H1 (cell line): ENCODE results near the gene CREB3L1. TPM values are rescaled to one million over a fixed set of nuclear protein-coding genes. Genes with fewer than 3 reads are reported as not detected.

Source experiments
- CTCF ChIA-PET: fragments of 300-600 bp; sonication (Branson Sonifier 250); formaldehyde crosslinking; loops from one replicate; lab custom pipeline; 2021; ENCODE audit not compliant: partially characterized antibody; lab: Charles Lee
- POLR2A ChIA-PET: fragments of 300-600 bp; sonication (Branson Sonifier 250); formaldehyde crosslinking; loops from one replicate; lab custom pipeline; 2021; ENCODE audit warnings: inconsistent platforms; ENCODE audit not compliant: partially characterized antibody; lab: Charles Lee
- DNase-seq, 2 experiments: peaks; one replicate each; pipeline versions ENCODE4 v3.0.0 to v3.0.0-alpha.2; 2010 to 2022; ENCODE audit warnings: low spot score in 2 of 2, low read depth in 1 of 2, mixed read lengths in 1 of 2
- FAIRE-seq: peaks from 2 replicates; lab custom pipeline; 2011; peaks lifted over from hg19 to GRCh38; lab: Jason Lieb, UNC
- H2AFZ ChIP-seq: 2 replicates; pipeline ENCODE4 v1.8.1; 2012; ENCODE audit warnings: low read length, inconsistent platforms
- H2AK5ac ChIP-seq: 2 replicates; pipeline ENCODE4 v1.6.1; 2013; ENCODE audit warnings: low read depth, low read length
- H2BK120ac ChIP-seq: replicated peaks from 2 replicates; pipeline ENCODE3; 2013; ENCODE audit warnings: low read depth, low read length, inconsistent platforms
- H2BK12ac ChIP-seq: 2 replicates; pipeline ENCODE4 v1.6.1; 2013; ENCODE audit warnings: low read depth, low read length
- H2BK15ac ChIP-seq: 2 replicates; pipeline ENCODE4 v1.6.1; 2013; ENCODE audit warnings: low read length
- H2BK20ac ChIP-seq: 2 replicates; pipeline ENCODE4 v1.6.1; 2013; ENCODE audit warnings: low read length
- H2BK5ac ChIP-seq: 2 replicates; pipeline ENCODE4 v1.6.1; 2013; ENCODE audit warnings: low read depth, low read length
- H3K14ac ChIP-seq: 2 replicates; pipeline ENCODE4 v1.6.1; 2013; ENCODE audit warnings: inconsistent platforms; ENCODE audit not compliant: insufficient read length
- H3K18ac ChIP-seq: 2 replicates; pipeline ENCODE4 v1.6.1; 2013; ENCODE audit warnings: low read length; ENCODE audit errors: extremely low read depth
- H3K23ac ChIP-seq: 2 replicates; pipeline ENCODE4 v1.6.1; 2013; ENCODE audit warnings: inconsistent platforms; ENCODE audit not compliant: insufficient read length
- H3K23me2 ChIP-seq: 2 replicates; pipeline ENCODE4 v1.6.1; 2013; ENCODE audit warnings: low read depth, low read length
- H3K27ac ChIP-seq: 2 replicates; pipeline ENCODE4 v1.6.1; 2011; ENCODE audit warnings: low read depth, low read length, inconsistent platforms
- H3K27me3 ChIP-seq, 4 experiments: replicated peaks in 1 of 4; 1 replicate in 1 of 4; 2 replicates in 3 of 4; pipeline versions ENCODE4 v1.6.1 to v1.8.1; 2011 to 2013; ENCODE audit warnings: low read length in 3 of 4, mild to moderate bottlenecking in 3 of 4, inconsistent platforms in 2 of 4, mixed read lengths in 2 of 4, moderate library complexity in 1 of 4; ENCODE audit not compliant: control insufficient read depth in 3 of 4, insufficient read depth in 3 of 4; ENCODE audit errors: extremely low read depth in 1 of 4
- H3K36me3 ChIP-seq, 4 experiments: 2 replicates each; pipeline versions ENCODE4 v1.6.1 to v1.8.1; 2011 to 2013; ENCODE audit warnings: mild to moderate bottlenecking in 4 of 4, low read length in 3 of 4, moderate library complexity in 2 of 4, control low read depth in 1 of 4, inconsistent platforms in 1 of 4; ENCODE audit not compliant: insufficient read depth in 4 of 4, control insufficient read depth in 2 of 4
- H3K4ac ChIP-seq: replicated peaks from 2 replicates; pipeline ENCODE3; 2013; ENCODE audit warnings: low read length, low read depth, mixed read lengths, inconsistent platforms; ENCODE audit not compliant: insufficient read length
- H3K4me1 ChIP-seq, 4 experiments: replicated peaks in 1 of 4; 1 replicate in 1 of 4; 2 replicates in 3 of 4; pipeline versions ENCODE4 v1.6.1 to v1.8.1; 2011 to 2013; ENCODE audit warnings: low read length in 3 of 4, inconsistent platforms in 2 of 4, mixed read lengths in 1 of 4; ENCODE audit not compliant: insufficient read depth in 4 of 4, control insufficient read depth in 3 of 4
- H3K4me2 ChIP-seq, 2 experiments: 2 replicates each; pipeline versions ENCODE4 v1.6.1 to v1.8.1; 2011 to 2013; ENCODE audit warnings: low read depth in 2 of 2, low read length in 2 of 2, control low read depth in 1 of 2, inconsistent platforms in 1 of 2, mild to moderate bottlenecking in 1 of 2; ENCODE audit not compliant: insufficient read depth in 1 of 2
- H3K4me3 ChIP-seq, 4 experiments: fragments of 200-600, 300-600 bp in 1 of 4; sonication (generic), shearing (Covaris generic), sonication (Bioruptor Twin) in 1 of 4; 2 replicates each; pipeline versions ENCODE4 v1.5.1 to v1.8.1; 2011 to 2016; ENCODE audit warnings: low read length in 4 of 4, low read depth in 3 of 4, control low read depth in 2 of 4, inconsistent platforms in 2 of 4, mild to moderate bottlenecking in 2 of 4, mixed read lengths in 1 of 4, moderate library complexity in 1 of 4; ENCODE audit not compliant: insufficient read depth in 2 of 4; ENCODE audit errors: extremely low read depth in 1 of 4
- H3K56ac ChIP-seq: replicated peaks from 2 replicates; pipeline ENCODE3; 2013; ENCODE audit warnings: low read depth, mild to moderate bottlenecking, mixed read lengths, low read length, inconsistent platforms; ENCODE audit not compliant: insufficient read length
- H3K79me1 ChIP-seq: 2 replicates; pipeline ENCODE4 v1.6.1; 2013; ENCODE audit warnings: low read depth, low read length, control low read depth
- H3K79me2 ChIP-seq, 2 experiments: 2 replicates each; pipeline versions ENCODE4 v1.6.1 to v1.8.1; 2012 to 2013; ENCODE audit warnings: low read length in 2 of 2, mild to moderate bottlenecking in 2 of 2, inconsistent platforms in 1 of 2; ENCODE audit not compliant: insufficient read depth in 2 of 2, control insufficient read depth in 1 of 2
- H3K9ac ChIP-seq, 4 experiments: replicated peaks in 1 of 4; 1 replicate in 1 of 4; 2 replicates in 3 of 4; pipeline versions ENCODE4 v1.6.1 to v1.8.1; 2011 to 2013; ENCODE audit warnings: low read depth in 3 of 4, low read length in 3 of 4, control low read depth in 2 of 4, mild to moderate bottlenecking in 2 of 4, moderate library complexity in 2 of 4, inconsistent platforms in 1 of 4; ENCODE audit errors: extremely low read depth in 1 of 4
- H3K9me3 ChIP-seq, 2 experiments: 2 replicates each; pipeline versions ENCODE4 v1.6.1 to v1.8.1; 2012 to 2013; ENCODE audit warnings: mild to moderate bottlenecking in 2 of 2, moderate library complexity in 2 of 2, control low read depth in 1 of 2, inconsistent platforms in 1 of 2, low read depth in 1 of 2, low read length in 1 of 2, mixed read lengths in 1 of 2; ENCODE audit not compliant: insufficient read depth in 2 of 2
- H4K20me1 ChIP-seq, 2 experiments: replicated peaks in 1 of 2; 2 replicates each; pipeline versions ENCODE3 to v1.8.1; 2011 to 2013; ENCODE audit warnings: inconsistent platforms in 2 of 2, low read length in 2 of 2, mild to moderate bottlenecking in 1 of 2; ENCODE audit not compliant: insufficient read depth in 2 of 2, control insufficient read depth in 1 of 2
- H4K5ac ChIP-seq: 2 replicates; pipeline ENCODE4 v1.6.1; 2013; ENCODE audit warnings: low read length, low read depth, mixed read lengths, inconsistent platforms; ENCODE audit not compliant: insufficient read length
- H4K8ac ChIP-seq: 2 replicates; pipeline ENCODE4 v1.8.0; 2013; ENCODE audit warnings: mild to moderate bottlenecking, moderate library complexity, low read length, inconsistent platforms; ENCODE audit not compliant: insufficient read depth; ENCODE audit errors: extremely low read depth
- H4K91ac ChIP-seq: replicated peaks from 2 replicates; pipeline ENCODE3; 2013; ENCODE audit warnings: low read length, mixed read lengths, inconsistent platforms; ENCODE audit not compliant: insufficient read length
- BRCA1 ChIP-seq: IDR thresholded peaks from 2 replicates; pipeline ENCODE4 v1.6.1; 2012; ENCODE audit warnings: low read depth, low read length, improper control_type of control experiment
- CBX8 ChIP-seq: fragments of 300-800, 300-1000 bp; sonication (generic); IDR thresholded peaks from 2 replicates; pipeline ENCODE4 v1.7.1; 2016; ENCODE audit warnings: low read depth, low read length, borderline replicate concordance
- CHD2 ChIP-seq: IDR thresholded peaks from 2 replicates; pipeline ENCODE4 v1.6.1; 2012; ENCODE audit warnings: low read length, improper control_type of control experiment
- CREB1 ChIP-seq: IDR thresholded peaks from 2 replicates; pipeline ENCODE4 v1.6.1; 2012; ENCODE audit warnings: inconsistent platforms
- GABPA ChIP-seq: IDR thresholded peaks from 2 replicates; pipeline ENCODE4 v1.6.1; 2011; ENCODE audit warnings: mild to moderate bottlenecking, low read length, moderate library complexity, borderline replicate concordance; ENCODE audit not compliant: insufficient read depth
- HDAC2 ChIP-seq, 2 experiments: fragments of 300-600 bp in 1 of 2; sonication (generic) in 1 of 2; IDR thresholded peaks; 2 replicates each; pipeline ENCODE4 v1.6.1; 2011 to 2012; ENCODE audit warnings: low read depth in 2 of 2, low read length in 2 of 2, mild to moderate bottlenecking in 2 of 2, moderate library complexity in 2 of 2, borderline replicate concordance in 1 of 2, inconsistent platforms in 1 of 2
- HDAC6 ChIP-seq: IDR thresholded peaks from one replicate; pipeline ENCODE4 v1.7.1; 2012; ENCODE audit warnings: low read depth, mild to moderate bottlenecking, inconsistent platforms, low read length, moderate library complexity
- JUN ChIP-seq: IDR thresholded peaks from 2 replicates; pipeline ENCODE4 v1.6.1; 2011; ENCODE audit warnings: low read depth, mild to moderate bottlenecking, improper control_type of control experiment, low read length
- NRF1 ChIP-seq: IDR thresholded peaks from 2 replicates; pipeline ENCODE4 v1.6.1; 2011; ENCODE audit warnings: mild to moderate bottlenecking, low read depth, low read length, improper control_type of control experiment
- SIRT6 ChIP-seq: IDR thresholded peaks from one replicate; pipeline ENCODE4 v1.7.1; 2012; ENCODE audit warnings: low read length, inconsistent platforms
- WGBS, 2 experiments: shearing (Covaris generic) in 1 of 2; methylation state at CpG; one replicate each; pipeline versions ENCODE4 v1.1.6 to v1.1.7; 2013 to 2015; ENCODE audit warnings: low lambda C conversion rate in 2 of 2, mixed read lengths in 2 of 2, inconsistent platforms in 1 of 2, low coverage in 1 of 2, missing lambda C conversion rate in 1 of 2; ENCODE audit not compliant: insufficient replicate concordance in 2 of 2, insufficient coverage in 1 of 2, insufficient read length in 1 of 2; ENCODE audit errors: extremely low coverage in 1 of 2, missing lambda C conversion rate in 1 of 2; 5-methylcytosine and 5-hydroxymethylcytosine counted together
- polyA plus RNA-seq, 7 experiments: library from polyadenylated mRNA; depleted of rRNA in 3 of 7; stranded (reverse) in 5 of 7; unstranded in 2 of 7; fragments of >200 nt in 5 of 7; fragments of 200-250 nt in 2 of 7; gene quantifications; 1 replicate in 5 of 7; 2 replicates in 1 of 7; 4 replicates in 1 of 7; pipeline versions ENCODE4 v1.2.1 to v1.2.3, GENCODE V29; 2011 to 2013; ENCODE audit warnings: missing spikeins in 2 of 7, mixed read lengths in 2 of 7
- total RNA-seq: library from RNA; stranded (reverse); fragmentation: NEBNext Ultra II Directional; extraction: Animal tissue kit (Norgen Biotek cat#: 25700); gene quantifications from 2 replicates; pipeline ENCODE4 v1.2.1, GENCODE V29; 2021
- TF ChIP-seq, protein P1 (sequence below), 3 experiments: IDR thresholded peaks; 1 replicate in 2 of 3; 2 replicates in 1 of 3; pipeline versions ENCODE4 v1.5.1 to v1.6.1; 2011; ENCODE audit warnings: low read length in 3 of 3, mild to moderate bottlenecking in 3 of 3, inconsistent platforms in 2 of 3, low read depth in 1 of 3, moderate library complexity in 1 of 3; ENCODE audit not compliant: insufficient read depth in 1 of 3; ENCODE audit errors: control extremely low read depth in 1 of 3

CREB3L1 gene
- total and polyA plus RNA-seq, 2 of the 8 experiments (the other 6 are each of a cell fraction or from before 2014, with no cell fraction given) = 4.1 to 12.7 TPM

DNA sequence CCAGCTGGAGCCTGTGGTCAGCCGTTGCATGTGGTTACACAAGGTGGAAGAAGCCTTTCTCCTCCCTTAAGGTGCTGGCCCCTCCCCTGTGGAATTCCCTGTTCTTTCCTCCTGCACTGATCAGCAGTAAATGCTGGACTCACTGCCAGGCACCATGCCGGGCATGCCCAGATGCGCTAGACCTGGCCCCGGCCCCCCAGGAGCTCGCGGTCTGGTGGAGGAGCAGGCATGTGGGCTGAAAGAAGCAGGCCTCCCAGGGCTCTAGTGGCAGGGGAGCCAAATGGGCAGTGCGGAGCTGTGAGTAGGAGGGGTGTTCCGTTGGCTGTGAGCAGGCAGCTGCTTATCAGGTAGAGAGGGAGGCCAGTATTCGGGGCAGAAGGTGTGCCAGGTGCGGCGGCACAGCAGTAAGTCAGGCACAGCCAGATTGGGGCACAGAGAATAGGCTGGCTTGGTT lies 80.0 kb downstream of the CREB3L1 start:
- H3K23me2 ChIP-seq = no peaks in the 10 kb centered on the region
- H3K36me3 ChIP-seq = no peaks in the 10 kb centered on the region
- 86% methylated on average over 11 of the region's 11 CpGs; no CpG with 5 or more reads in 1 of the 2 experiments for whole genome bisulfite sequencing, 2 experiments
- H3K18ac ChIP-seq = no peak overlapping the region
- H3K9ac ChIP-seq = no peak overlapping the region
- H2BK20ac ChIP-seq = no peak overlapping the region
- no peak overlapping the region for H4K91ac ChIP-seq
- CTCF ChIA-PET = interaction anchor here (0.8 to 44.5 kb wide), 6 partner anchors 2 to 118 kb away, joined by 3 to 1004 read pairs (median 5); partner anchors contain the start of genes CHRM4, DGKZ and MDK
- H3K23ac ChIP-seq = no peak overlapping the region
- no peak overlapping the region for H3K4ac ChIP-seq
- peaks cover 0 to 27% (median 17%) of the 10 kb centered on the region in 4 experiments; a peak in 6 of 7 replicates for H3K4me1 ChIP-seq
- no peak overlapping the region for H3K56ac ChIP-seq
- no peak overlapping the region for H2AFZ ChIP-seq
- H3K9me3 ChIP-seq = no peaks in the 10 kb centered on the region
- no peak overlapping the region for H2BK12ac ChIP-seq
- no peak overlapping the region for H3K4me2 ChIP-seq
- POLR2A ChIA-PET = interaction anchor here (1.2 to 1.9 kb wide), 5 partner anchors 8 to 43 kb away, joined by 3 to 6 read pairs (median 4); partner anchors contain the start of gene MDK
- H2BK120ac ChIP-seq = no peak overlapping the region
- peaks cover 5 to 32% of the 10 kb centered on the region in 2 experiments for H4K20me1 ChIP-seq
- H2BK15ac ChIP-seq = no peak overlapping the region
- no peak for FAIRE-seq
- H2AK5ac ChIP-seq = no peak overlapping the region
- DNase-seq = no peak
- H3K27ac ChIP-seq = no peak overlapping the region; the same call in 1 of the 2 replicates
- no peak overlapping the region for H2BK5ac ChIP-seq
- no peak overlapping the region for H3K4me3 ChIP-seq
- H3K27me3 ChIP-seq = no peaks in the 10 kb centered on the region
- peaks cover 25% of the 10 kb centered on the region for H3K79me1 ChIP-seq
- no peak overlapping the region for H3K14ac ChIP-seq
- H4K5ac ChIP-seq = no peak overlapping the region
- no peak overlapping the region for H4K8ac ChIP-seq
- peaks cover 0 to 78% of the 10 kb centered on the region in 2 experiments; a peak in 3 of 4 replicates for H3K79me2 ChIP-seq
- no peak for TF ChIP-seq JUN
- no peak for TF ChIP-seq NRF1
- TF ChIP-seq SIRT6 = no peak
- TF ChIP-seq CHD2 = no peak
- no peak for TF ChIP-seq CBX8
- TF ChIP-seq BRCA1 = no peak
- no peak for TF ChIP-seq HDAC6
- TF ChIP-seq GABPA = no peak
- TF ChIP-seq HDAC2 (IDR thresholded peaks at IDR 0.05; ENCODE audit: borderline replicate concordance in 1 of 2, low read depth in 2 of 2, low read length in 2 of 2) = no peak
- TF ChIP-seq, protein P1, sequence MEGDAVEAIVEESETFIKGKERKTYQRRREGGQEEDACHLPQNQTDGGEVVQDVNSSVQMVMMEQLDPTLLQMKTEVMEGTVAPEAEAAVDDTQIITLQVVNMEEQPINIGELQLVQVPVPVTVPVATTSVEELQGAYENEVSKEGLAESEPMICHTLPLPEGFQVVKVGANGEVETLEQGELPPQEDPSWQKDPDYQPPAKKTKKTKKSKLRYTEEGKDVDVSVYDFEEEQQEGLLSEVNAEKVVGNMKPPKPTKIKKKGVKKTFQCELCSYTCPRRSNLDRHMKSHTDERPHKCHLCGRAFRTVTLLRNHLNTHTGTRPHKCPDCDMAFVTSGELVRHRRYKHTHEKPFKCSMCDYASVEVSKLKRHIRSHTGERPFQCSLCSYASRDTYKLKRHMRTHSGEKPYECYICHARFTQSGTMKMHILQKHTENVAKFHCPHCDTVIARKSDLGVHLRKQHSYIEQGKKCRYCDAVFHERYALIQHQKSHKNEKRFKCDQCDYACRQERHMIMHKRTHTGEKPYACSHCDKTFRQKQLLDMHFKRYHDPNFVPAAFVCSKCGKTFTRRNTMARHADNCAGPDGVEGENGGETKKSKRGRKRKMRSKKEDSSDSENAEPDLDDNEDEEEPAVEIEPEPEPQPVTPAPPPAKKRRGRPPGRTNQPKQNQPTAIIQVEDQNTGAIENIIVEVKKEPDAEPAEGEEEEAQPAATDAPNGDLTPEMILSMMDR (IDR thresholded peaks at IDR 0.05; ENCODE audit: control extremely low read depth in 1 of 3, insufficient read depth in 1 of 3, low read depth in 1 of 3, low read length in 3 of 3) = no peak
- no peak for TF ChIP-seq CREB1
